CD4-positive, alpha-beta T cell treated with Interleukin-6 at 100 ng/mL for 8 hours (primary cell): ENCODE results near the gene FAM53B.
A peak's percentile ranks its signal among the peaks of the same experiment; 100 is the strongest.
"Not testable (repeated sequence)": the region's sequence is repeated elsewhere in the genome, so short reads cannot be mapped to it uniquely, and the experiment has no call there.

Experiments used
- DNase-seq: peaks from one replicate; pipeline ENCODE4 v3.0.0-alpha.2; 2020; ENCODE audit warnings: mixed read lengths, low spot score

Gene FAM53B

GRCh38 chr10:124744102-124745050, at the start of gene FAM53B:
TSS of gene FAM53B (minus strand) at chr10:124744378. CDS start at chr10:124706713, 37,665 bp downstream.
- DNase-seq = peak; percentile 76

GRCh38 chr10:124792998-124793352, 48.8 kb upstream of the FAM53B start:
- no peak for DNase-seq

GRCh38 chr10:124791547-124792348, 47.6 kb upstream of the FAM53B start, which contains the start of gene EEF1AKMT2:
TSS of gene EEF1AKMT2 (minus strand) at chr10:124791887. CDS start at chr10:124791833, 54 bp downstream.
- DNase-seq = peak; percentile 81

GRCh38 chr10:124782900-124783299, 38.7 kb upstream of the FAM53B start:
- not testable (repeated sequence) for DNase-seq

GRCh38 chr10:124768791-124769190, 24.6 kb upstream of the FAM53B start:
- DNase-seq = no peak

- DNase-seq = no peak
Observed at GRCh38 chr10:124765256-124765655, 21.1 kb upstream of the FAM53B start.

GRCh38 chr10:124763267-124763666, 19.1 kb upstream of the FAM53B start:
- no peak for DNase-seq

GRCh38 chr10:124762281-124762680, 18.1 kb upstream of the FAM53B start:
- no peak for DNase-seq

- no peak for DNase-seq
Observed at GRCh38 chr10:124756156-124756903, 12.2 kb upstream of the FAM53B start.

GRCh38 chr10:124755581-124755980, 11.4 kb upstream of the FAM53B start:
- DNase-seq = no peak

- DNase-seq = no peak
Observed at GRCh38 chr10:124754227-124754626, 10.0 kb upstream of the FAM53B start.

- DNase-seq = no peak
Observed at GRCh38 chr10:124748953-124749645, 4.9 kb upstream of the FAM53B start.

- DNase-seq = no peak
Observed at GRCh38 chr10:124748166-124748565, 4.0 kb upstream of the FAM53B start.

GRCh38 chr10:124747745-124748144, 3.6 kb upstream of the FAM53B start:
- no peak for DNase-seq

GRCh38 chr10:124746992-124747391, 2.8 kb upstream of the FAM53B start:
- DNase-seq = no peak

- not testable (repeated sequence) for DNase-seq
Observed at GRCh38 chr10:124746447-124746846, 2.3 kb upstream of the FAM53B start.

- peak; percentile 60 for DNase-seq
Observed at GRCh38 chr10:124745673-124746072, 1.5 kb upstream of the FAM53B start.

GRCh38 chr10:124745252-124745651, 1.1 kb upstream of the FAM53B start:
- no peak for DNase-seq

GRCh38 chr10:124743191-124744101, 732 bp downstream of the FAM53B start:
- DNase-seq = no peak
